ENCODE measurements around the gene EFHC2. TPM values are rescaled to one million over a fixed set of nuclear protein-coding genes. Genes with fewer than 3 reads are reported as not detected.

EFHC2 gene
- total RNA-seq, 1 donor from 2014 or later, result not detected

GRCh38 chrX:44223150-44223549 is 120.3 kb downstream of the EFHC2 start:
- no peaks in the 10 kb centered on the region for H3K27me3 Mint-ChIP-seq (ENCODE audit: low read depth)
- H3K4me3 Mint-ChIP-seq (ENCODE audit: unreplicated experiment), result no peak overlapping the region
- DNase-seq (ENCODE audit: low spot score), result no peak
- H3K27ac Mint-ChIP-seq (ENCODE audit: unreplicated experiment), result no peak overlapping the region
- H3K4me1 Mint-ChIP-seq (ENCODE audit: low read depth), result peaks cover 6% of the 10 kb centered on the region
- H3K9me3 Mint-ChIP-seq (ENCODE audit: low read depth), result peaks cover 9% of the 10 kb centered on the region
- no peak for TF ChIP-seq CTCF (IDR thresholded peaks at IDR 0.05)
- no peaks in the 10 kb centered on the region for H3K36me3 Mint-ChIP-seq (ENCODE audit: low read depth)

- Mint-ChIP-seq H3K4me3 (ENCODE audit: unreplicated experiment) (no peak overlapping the region), H3K27me3 (ENCODE audit: low read depth) (no peaks in the 10 kb centered on the region), H3K27ac (ENCODE audit: unreplicated experiment) (no peak overlapping the region), H3K9me3 (ENCODE audit: low read depth) (peaks cover 7% of the 10 kb centered on the region), H3K36me3 (ENCODE audit: low read depth) (no peaks in the 10 kb centered on the region), H3K4me1 (ENCODE audit: low read depth) (peaks cover 3% of the 10 kb centered on the region)
- DNase-seq (ENCODE audit: low spot score), result no peak
- TF ChIP-seq CTCF (IDR thresholded peaks at IDR 0.05), result no peak
Observed at GRCh38 chrX:44218465-44218864, 125.0 kb downstream of the EFHC2 start.

GRCh38 chrX:44216171-44216570 is 127.3 kb downstream of the EFHC2 start:
- TF ChIP-seq CTCF (IDR thresholded peaks at IDR 0.05), result no peak
- DNase-seq (ENCODE audit: low spot score), result no peak
- H3K36me3 Mint-ChIP-seq (ENCODE audit: low read depth), result no peaks in the 10 kb centered on the region
- H3K9me3 Mint-ChIP-seq (ENCODE audit: low read depth), result peaks cover 4% of the 10 kb centered on the region
- H3K27ac Mint-ChIP-seq (ENCODE audit: unreplicated experiment), result no peak overlapping the region
- no peak overlapping the region for H3K4me3 Mint-ChIP-seq (ENCODE audit: unreplicated experiment)
- no peaks in the 10 kb centered on the region for H3K4me1 Mint-ChIP-seq (ENCODE audit: low read depth)
- H3K27me3 Mint-ChIP-seq (ENCODE audit: low read depth), result no peaks in the 10 kb centered on the region

GRCh38 chrX:44203791-44204190 is 139.7 kb downstream of the EFHC2 start:
- DNase-seq (ENCODE audit: low spot score), result no peak
- H3K27me3 Mint-ChIP-seq (ENCODE audit: low read depth), result no peaks in the 10 kb centered on the region
- no peaks in the 10 kb centered on the region for H3K36me3 Mint-ChIP-seq (ENCODE audit: low read depth)
- no peaks in the 10 kb centered on the region for H3K4me1 Mint-ChIP-seq (ENCODE audit: low read depth)
- TF ChIP-seq CTCF (IDR thresholded peaks at IDR 0.05), result no peak
- peaks cover 31% of the 10 kb centered on the region for H3K9me3 Mint-ChIP-seq (ENCODE audit: low read depth)
- no peak overlapping the region for H3K4me3 Mint-ChIP-seq (ENCODE audit: unreplicated experiment)
- no peak overlapping the region for H3K27ac Mint-ChIP-seq (ENCODE audit: unreplicated experiment)

GRCh38 chrX:44202596-44202995 is 140.9 kb downstream of the EFHC2 start:
- no peak for DNase-seq (ENCODE audit: low spot score)
- no peak overlapping the region for H3K4me3 Mint-ChIP-seq (ENCODE audit: unreplicated experiment)
- H3K27ac Mint-ChIP-seq (ENCODE audit: unreplicated experiment), result no peak overlapping the region
- no peaks in the 10 kb centered on the region for H3K36me3 Mint-ChIP-seq (ENCODE audit: low read depth)
- no peaks in the 10 kb centered on the region for H3K27me3 Mint-ChIP-seq (ENCODE audit: low read depth)
- peaks cover 31% of the 10 kb centered on the region for H3K9me3 Mint-ChIP-seq (ENCODE audit: low read depth)
- no peak for TF ChIP-seq CTCF (IDR thresholded peaks at IDR 0.05)
- H3K4me1 Mint-ChIP-seq (ENCODE audit: low read depth), result no peaks in the 10 kb centered on the region
